Mucosa of rectum (tissue), 2 donors: ENCODE measurements around the gene WDR45B.
"Not testable (repeated sequence)": the region's sequence is repeated elsewhere in the genome, so short reads cannot be mapped to it uniquely, and the experiment has no call there.

ENCODE experiments used
- H3K27ac ChIP-seq, 2 donors: one replicate each; pipeline ENCODE4 v1.7.0; 2013; ENCODE audit warnings: inconsistent platforms in 2 of 2, low read depth in 2 of 2, low read length in 2 of 2
- H3K27me3 ChIP-seq, 2 donors: one replicate each; pipeline ENCODE4 v1.7.0; 2013; ENCODE audit warnings: low read length in 2 of 2; ENCODE audit not compliant: control insufficient read depth in 2 of 2, insufficient read depth in 2 of 2
- H3K36me3 ChIP-seq, 2 donors: one replicate each; pipeline ENCODE4 v1.7.0; 2013; ENCODE audit warnings: low read length in 2 of 2; ENCODE audit not compliant: control insufficient read depth in 2 of 2, insufficient read depth in 2 of 2
- H3K4me1 ChIP-seq, 2 donors: one replicate each; pipeline ENCODE4 v1.7.0; 2013; ENCODE audit warnings: low read length in 2 of 2, mild to moderate bottlenecking in 1 of 2; ENCODE audit not compliant: control insufficient read depth in 2 of 2, insufficient read depth in 2 of 2
- H3K4me3 ChIP-seq, 2 donors: one replicate each; pipeline ENCODE4 v1.7.0; 2013; ENCODE audit warnings: low read length in 2 of 2
- H3K9ac ChIP-seq, 2 donors: one replicate each; pipeline ENCODE4 v1.7.0; 2013; ENCODE audit warnings: low read length in 2 of 2, low read depth in 1 of 2, mild to moderate bottlenecking in 1 of 2
- H3K9me3 ChIP-seq, 2 donors: one replicate each; pipeline ENCODE4 v1.7.0; 2013; ENCODE audit warnings: low read length in 2 of 2; ENCODE audit not compliant: control insufficient read depth in 2 of 2
- donor health status: healthy.
- donor health status: Normal muscosa, but diverticular disease.

WDR45B gene

GRCh38 chr17:82575581-82576221 is 72.5 kb downstream of the WDR45B start:
- H3K4me3 ChIP-seq, H3K9me3 ChIP-seq, H3K27me3 ChIP-seq, H3K9ac ChIP-seq, H3K27ac ChIP-seq, H3K4me1 ChIP-seq: not testable (repeated sequence)
- peaks cover 20 to 41% of the 10 kb centered on the region in 2 donors for H3K36me3 ChIP-seq

GRCh38 chr17:82574041-82574440 is 74.2 kb downstream of the WDR45B start:
- no peaks in the 10 kb centered on the region for H3K9me3 ChIP-seq
- H3K27me3 ChIP-seq = no peaks in the 10 kb centered on the region
- H3K27ac ChIP-seq = no peak overlapping the region
- H3K9ac ChIP-seq = no peak overlapping the region
- no peak overlapping the region for H3K4me3 ChIP-seq
- peaks cover 22 to 46% of the 10 kb centered on the region in 2 donors for H3K36me3 ChIP-seq
- peaks cover 6 to 12% of the 10 kb centered on the region in 2 donors for H3K4me1 ChIP-seq

GRCh38 chr17:82571855-82572254 is 76.4 kb downstream of the WDR45B start:
- H3K9me3 ChIP-seq = no peaks in the 10 kb centered on the region
- no peaks in the 10 kb centered on the region for H3K27me3 ChIP-seq
- no peak overlapping the region for H3K4me3 ChIP-seq
- H3K36me3 ChIP-seq = peaks cover 25 to 47% of the 10 kb centered on the region in 2 donors
- peaks cover 17 to 20% of the 10 kb centered on the region in 2 donors for H3K4me1 ChIP-seq
- no peak overlapping the region for H3K9ac ChIP-seq
- H3K27ac ChIP-seq = no peak overlapping the region

- Histone ChIP-seq H3K9ac (no peak overlapping the region), H3K27me3 (no peaks in the 10 kb centered on the region), H3K36me3 (peaks cover 23 to 44% of the 10 kb centered on the region in 2 donors), H3K9me3 (no peaks in the 10 kb centered on the region), H3K27ac (no peak overlapping the region), H3K4me3 (no peak overlapping the region), H3K4me1 (peaks cover 26 to 33% of the 10 kb centered on the region in 2 donors)
These were observed 78.0 kb downstream of the WDR45B start for GRCh38 chr17:82570277-82570676.

GRCh38 chr17:82569621-82570020 is 78.6 kb downstream of the WDR45B start:
- Histone ChIP-seq H3K27ac (no peak overlapping the region), H3K4me1 (peaks cover 26 to 33% of the 10 kb centered on the region in 2 donors), H3K4me3 (no peak overlapping the region), H3K27me3 (no peaks in the 10 kb centered on the region), H3K9me3 (no peaks in the 10 kb centered on the region), H3K36me3 (peaks cover 18 to 38% of the 10 kb centered on the region in 2 donors), H3K9ac (no peak overlapping the region)

- no peak overlapping the region for H3K4me3 ChIP-seq
- no peaks in the 10 kb centered on the region for H3K27me3 ChIP-seq
- H3K27ac ChIP-seq = peak overlapping the region; percentile 65 to 69
- peak overlapping the region in 1 of 2 donors; percentile 24 for H3K9ac ChIP-seq
- no peaks in the 10 kb centered on the region for H3K9me3 ChIP-seq
- H3K36me3 ChIP-seq = peaks cover 16 to 33% of the 10 kb centered on the region in 2 donors
- H3K4me1 ChIP-seq = peaks cover 26 to 33% of the 10 kb centered on the region in 2 donors
These were observed 79.2 kb downstream of the WDR45B start for GRCh38 chr17:82568997-82569393.

- H3K4me1 ChIP-seq = peaks cover 29 to 33% of the 10 kb centered on the region in 2 donors
- no peak overlapping the region for H3K9ac ChIP-seq
- H3K4me3 ChIP-seq = no peak overlapping the region
- H3K9me3 ChIP-seq = no peaks in the 10 kb centered on the region
- peaks cover 15 to 24% of the 10 kb centered on the region in 2 donors for H3K36me3 ChIP-seq
- peak overlapping the region in 1 of 2 donors; percentile 23 for H3K27ac ChIP-seq
- no peaks in the 10 kb centered on the region for H3K27me3 ChIP-seq
These were observed 81.0 kb downstream of the WDR45B start for GRCh38 chr17:82567286-82567685.

GRCh38 chr17:82566129-82566960 is 81.9 kb downstream of the WDR45B start:
- Histone ChIP-seq H3K36me3 (peaks cover 7 to 16% of the 10 kb centered on the region in 2 donors), H3K9ac (peak overlapping the region in 1 of 2 donors; percentile 8), H3K4me3 (peak overlapping the region in 1 of 2 donors; percentile 20), H3K9me3 (no peaks in the 10 kb centered on the region), H3K27me3 (no peaks in the 10 kb centered on the region), H3K27ac (peak overlapping the region in 1 of 2 donors; percentile 61), H3K4me1 (peaks cover 29 to 33% of the 10 kb centered on the region in 2 donors)

- Histone ChIP-seq H3K4me1 (peaks cover 32 to 33% of the 10 kb centered on the region in 2 donors), H3K36me3 (peaks cover 7 to 12% of the 10 kb centered on the region in 2 donors), H3K27me3 (no peaks in the 10 kb centered on the region), H3K9me3 (no peaks in the 10 kb centered on the region), H3K9ac (no peak overlapping the region), H3K27ac (no peak overlapping the region), H3K4me3 (no peak overlapping the region)
These were observed 82.7 kb downstream of the WDR45B start for GRCh38 chr17:82565551-82565950.
